ENCODE measurements around the gene BSG.

GRCh38 chr19:575527-576506 is 3.4 kb downstream of the BSG start:
- TF ChIP-seq, protein P1, sequence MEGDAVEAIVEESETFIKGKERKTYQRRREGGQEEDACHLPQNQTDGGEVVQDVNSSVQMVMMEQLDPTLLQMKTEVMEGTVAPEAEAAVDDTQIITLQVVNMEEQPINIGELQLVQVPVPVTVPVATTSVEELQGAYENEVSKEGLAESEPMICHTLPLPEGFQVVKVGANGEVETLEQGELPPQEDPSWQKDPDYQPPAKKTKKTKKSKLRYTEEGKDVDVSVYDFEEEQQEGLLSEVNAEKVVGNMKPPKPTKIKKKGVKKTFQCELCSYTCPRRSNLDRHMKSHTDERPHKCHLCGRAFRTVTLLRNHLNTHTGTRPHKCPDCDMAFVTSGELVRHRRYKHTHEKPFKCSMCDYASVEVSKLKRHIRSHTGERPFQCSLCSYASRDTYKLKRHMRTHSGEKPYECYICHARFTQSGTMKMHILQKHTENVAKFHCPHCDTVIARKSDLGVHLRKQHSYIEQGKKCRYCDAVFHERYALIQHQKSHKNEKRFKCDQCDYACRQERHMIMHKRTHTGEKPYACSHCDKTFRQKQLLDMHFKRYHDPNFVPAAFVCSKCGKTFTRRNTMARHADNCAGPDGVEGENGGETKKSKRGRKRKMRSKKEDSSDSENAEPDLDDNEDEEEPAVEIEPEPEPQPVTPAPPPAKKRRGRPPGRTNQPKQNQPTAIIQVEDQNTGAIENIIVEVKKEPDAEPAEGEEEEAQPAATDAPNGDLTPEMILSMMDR (IDR thresholded peaks at IDR 0.05; ENCODE audit: low read depth, low read length), result no peak
- TF ChIP-seq EZH2phosphoT487 (IDR thresholded peaks at IDR 0.05; ENCODE audit: low read depth), result no peak

All from OCI-LY3 (cell line).